Activated CD4-positive, alpha-beta T cell treated with anti-CD3 and anti-CD28 coated beads, Interleukin-2, amount 10 ng/mL, durations not matched to agents 24 days and 14 days (primary cell): ENCODE data around the gene ADAM29. TPM values are rescaled to one million over a fixed set of nuclear protein-coding genes. Genes with fewer than 3 reads are reported as not detected.
"Not testable (repeated sequence)": the region's sequence is repeated elsewhere in the genome, so short reads cannot be mapped to it uniquely, and the experiment has no call there.

ENCODE experiments used
- DNase-seq: peaks from one replicate; pipeline ENCODE4 v3.0.0; 2022
- H3K27ac Mint-ChIP-seq: one replicate; pipeline ENCODE4 v1.8.0; 2022; ENCODE audit warnings: mild to moderate bottlenecking, mixed read lengths
- H3K27me3 Mint-ChIP-seq: one replicate; pipeline ENCODE4 v1.8.0; 2022; ENCODE audit warnings: mixed read lengths
- H3K36me3 Mint-ChIP-seq: one replicate; pipeline ENCODE4 v1.8.0; 2022; ENCODE audit warnings: low read depth, mild to moderate bottlenecking, mixed read lengths
- H3K4me1 Mint-ChIP-seq: one replicate; pipeline ENCODE4 v1.8.0; 2021; ENCODE audit warnings: mixed read lengths
- H3K4me3 Mint-ChIP-seq: one replicate; pipeline ENCODE4 v1.8.0; 2022; ENCODE audit warnings: mild to moderate bottlenecking, moderate library complexity, mixed read lengths
- H3K9me3 Mint-ChIP-seq: one replicate; pipeline ENCODE4 v1.8.0; 2021; ENCODE audit warnings: mixed read lengths
- intact Hi-C: fragments of 100-400 bp; cut with micrococcal nuclease; formaldehyde crosslinking; loops from one replicate; pipeline ENCODE4 v1.15.1; 2023
- total RNA-seq: library from RNA; stranded (reverse); gene quantifications from 2 replicates; pipeline ENCODE4 v1.2.3, GENCODE V29; 2022

Gene ADAM29
- total RNA-seq, 1 donor from 2014 or later, result not detected

DNA sequence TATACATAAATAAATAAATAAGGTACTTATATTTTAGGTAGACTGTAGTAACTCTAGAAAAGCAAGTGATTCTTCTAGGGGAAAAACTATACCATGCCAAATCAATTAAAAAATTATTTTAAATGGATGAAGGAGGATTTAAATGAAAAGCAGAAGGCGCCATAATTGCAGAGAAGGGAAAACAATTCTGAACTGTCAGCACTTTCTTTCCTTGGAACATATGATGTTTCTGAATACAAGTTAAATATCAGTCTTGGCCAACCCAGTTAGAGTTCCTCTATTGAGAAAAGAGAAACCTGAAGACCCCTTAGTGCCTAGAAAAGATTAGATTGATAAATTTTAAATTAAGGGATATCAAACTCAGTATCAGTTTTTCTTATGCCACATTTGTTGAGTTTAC lies 75.8 kb downstream of the ADAM29 start:
- intact Hi-C loops, result no loop called here
- Mint-ChIP-seq H3K4me3 (no peak overlapping the region), H3K4me1 (no peaks in the 10 kb centered on the region), H3K36me3 (no peaks in the 10 kb centered on the region), H3K27me3 (no peaks in the 10 kb centered on the region), H3K9me3 (peaks cover 3% of the 10 kb centered on the region), H3K27ac (no peak overlapping the region)
- DNase-seq, result no peak

DNA sequence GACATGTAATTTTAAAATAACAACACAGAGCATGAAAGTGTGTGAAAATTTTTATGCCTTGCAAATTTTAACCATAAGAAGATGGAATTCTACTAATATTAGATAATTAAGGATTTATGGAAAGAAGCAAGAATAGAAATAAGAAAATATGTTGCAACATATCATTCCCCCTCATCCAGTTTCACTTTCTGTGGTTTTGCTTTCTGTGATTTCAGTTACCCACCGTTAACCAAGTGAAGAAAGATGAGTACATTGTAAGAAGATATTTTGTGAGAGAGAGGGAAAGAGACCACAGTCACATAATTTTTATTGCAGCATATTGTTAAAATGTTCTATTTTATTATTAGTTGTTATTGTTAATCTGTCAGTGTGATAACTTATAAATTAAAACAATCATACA lies 77.9 kb downstream of the ADAM29 start:
- Mint-ChIP-seq H3K9me3 (peaks cover 3% of the 10 kb centered on the region), H3K4me3 (no peak overlapping the region), H3K27ac (no peak overlapping the region), H3K27me3 (no peaks in the 10 kb centered on the region), H3K4me1 (no peaks in the 10 kb centered on the region), H3K36me3 (no peaks in the 10 kb centered on the region)
- intact Hi-C loops, result no loop called here
- no peak for DNase-seq

DNA sequence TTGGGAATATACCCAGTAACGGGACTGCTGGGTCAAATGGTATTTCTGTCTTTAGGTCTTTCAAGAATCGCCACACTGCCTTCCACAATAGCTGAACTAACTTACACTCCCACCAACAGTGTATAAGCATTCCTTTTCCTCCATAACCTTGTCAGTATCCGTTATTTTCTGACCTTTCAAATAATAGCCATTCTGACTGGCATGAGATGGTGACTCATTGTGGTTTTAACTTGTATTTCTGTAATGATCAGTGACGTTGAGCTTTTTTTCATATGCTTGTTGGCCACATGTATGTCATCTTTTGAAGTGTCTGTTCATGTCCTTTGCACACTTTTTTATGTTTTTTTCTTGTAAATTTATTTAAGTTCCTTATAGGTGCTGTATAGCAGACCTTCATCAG lies 81.2 kb downstream of the ADAM29 start:
- DNase-seq, result no peak
- Mint-ChIP-seq H3K36me3 (no peaks in the 10 kb centered on the region), H3K4me3 (no peak overlapping the region), H3K27ac (no peak overlapping the region), H3K9me3 (no peaks in the 10 kb centered on the region), H3K27me3 (no peaks in the 10 kb centered on the region), H3K4me1 (no peaks in the 10 kb centered on the region)
- intact Hi-C loops, result no loop called here

DNA sequence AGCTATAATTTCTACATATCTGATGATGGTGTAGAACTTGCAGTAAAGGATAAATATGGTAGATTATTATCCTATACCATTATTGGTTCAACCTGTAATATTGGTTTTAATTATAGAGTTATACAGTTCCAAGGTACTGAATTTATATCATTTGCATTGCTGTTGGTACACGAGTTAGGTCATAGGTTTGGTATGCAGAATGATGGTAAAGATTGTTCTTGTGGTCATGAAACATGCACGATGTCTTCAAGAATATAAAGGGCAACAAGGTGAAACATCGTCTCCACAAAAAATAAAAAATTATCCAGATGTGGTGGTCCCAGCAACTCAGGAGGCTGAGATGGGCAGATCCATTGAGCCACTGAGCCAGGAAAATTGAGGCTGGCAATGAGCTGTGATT lies 99.6 kb downstream of the ADAM29 start:
- Mint-ChIP-seq H3K27ac (no peak overlapping the region), H3K9me3 (peaks cover 5% of the 10 kb centered on the region), H3K4me3 (no peak overlapping the region), H3K4me1 (no peaks in the 10 kb centered on the region), H3K27me3 (no peaks in the 10 kb centered on the region), H3K36me3 (no peaks in the 10 kb centered on the region)
- intact Hi-C loops, result no loop called here
- DNase-seq, result no peak

DNA sequence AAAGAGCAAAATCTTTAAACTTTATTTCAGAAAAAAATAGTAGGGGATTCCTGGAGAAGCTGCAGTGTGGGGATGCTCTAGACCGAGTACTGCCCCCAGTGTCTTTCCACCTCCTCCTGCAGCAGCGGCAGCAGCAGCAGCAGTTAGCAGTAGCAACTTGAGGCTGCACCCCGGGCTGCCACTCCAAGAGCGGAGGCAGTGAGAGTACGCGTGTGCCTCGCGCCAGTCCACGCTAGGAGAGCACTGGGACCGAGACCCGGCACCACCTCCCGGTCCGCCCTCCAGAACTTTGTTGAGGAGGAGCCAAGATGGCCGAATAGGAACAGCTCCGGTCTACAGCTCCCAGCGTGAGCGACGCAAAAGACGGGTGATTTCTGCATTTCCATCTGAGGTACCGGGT lies 101.3 kb downstream of the ADAM29 start:
- H3K4me3 Mint-ChIP-seq, H3K9me3 Mint-ChIP-seq, H3K4me1 Mint-ChIP-seq, DNase-seq, H3K36me3 Mint-ChIP-seq, intact Hi-C loops, H3K27ac Mint-ChIP-seq, H3K27me3 Mint-ChIP-seq: not testable (repeated sequence)

Other genes starting within 250 kb of the ADAM29 start
- gene GLRA3, start 89.1 kb upstream of the ADAM29 start, total RNA-seq, result not detected in 2 replicates